Karpas-422 (cell line): ENCODE data around the gene GUCY1A1. TPM values are rescaled to one million over a fixed set of nuclear protein-coding genes. Genes with fewer than 3 reads are reported as not detected.
A peak's percentile ranks its signal among the peaks of the same experiment; 100 is the strongest.

Source experiments
- DNase-seq: peaks from one replicate; pipeline ENCODE4 v3.0.0-alpha.2; 2015
- H2AFZ ChIP-seq: fragments of 200-600 bp; sonication (generic); 2 replicates; pipeline ENCODE4 v1.6.1; 2014; ENCODE audit warnings: antibody characterized with exemption, low read length, mixed read lengths
- H3K27ac ChIP-seq: fragments of 200-600 bp; sonication (generic); 2 replicates; pipeline ENCODE4 v1.5.1; 2014; ENCODE audit warnings: mild to moderate bottlenecking, low read length, moderate library complexity
- H3K27me3 ChIP-seq: fragments of 200-600 bp; sonication (generic); 2 replicates; pipeline ENCODE4 v1.6.1; 2014; ENCODE audit warnings: low read length, mixed read lengths
- H3K36me3 ChIP-seq: fragments of 200-600 bp; sonication (generic); 2 replicates; pipeline ENCODE4 v1.6.1; 2014; ENCODE audit warnings: low read length, mixed read lengths; ENCODE audit not compliant: insufficient read depth
- H3K4me1 ChIP-seq: fragments of 200-600 bp; sonication (generic); 2 replicates; pipeline ENCODE4 v1.6.1; 2014; ENCODE audit warnings: mild to moderate bottlenecking, low read length, mixed read lengths
- H3K4me2 ChIP-seq: fragments of 200-600 bp; sonication (generic); 2 replicates; pipeline ENCODE4 v1.6.1; 2014; ENCODE audit warnings: low read length, low read depth, mild to moderate bottlenecking; ENCODE audit not compliant: poor library complexity, severe bottlenecking
- H3K4me3 ChIP-seq: fragments of 200-600 bp; sonication (generic); 2 replicates; pipeline ENCODE4 v1.5.1; 2014; ENCODE audit warnings: mild to moderate bottlenecking, antibody characterized with exemption, low read length, mixed read lengths
- H3K79me2 ChIP-seq: fragments of 200-600 bp; sonication (generic); 2 replicates; pipeline ENCODE4 v1.6.1; 2014; ENCODE audit warnings: mild to moderate bottlenecking, low read length, mixed read lengths
- H3K9ac ChIP-seq: fragments of 200-600 bp; sonication (generic); 2 replicates; pipeline ENCODE4 v1.6.0; 2014; ENCODE audit warnings: low read length
- H3K9me2 ChIP-seq: fragments of 200-600 bp; sonication (generic), shearing (Covaris generic); replicated peaks from 2 replicates; pipeline ENCODE4 v1.6.0; 2014; ENCODE audit warnings: mild to moderate bottlenecking, low read length, moderate library complexity; ENCODE audit not compliant: insufficient read depth
- H3K9me3 ChIP-seq: fragments of 300-700, 200-600 bp; sonication (generic); 2 replicates; pipeline ENCODE4 v1.6.1; 2014; ENCODE audit warnings: low read length, mixed read lengths
- H4K20me1 ChIP-seq: fragments of 200-600 bp; sonication (generic); 2 replicates; pipeline ENCODE4 v1.6.1; 2014; ENCODE audit warnings: mild to moderate bottlenecking, antibody characterized with exemption, low read length, low read depth; ENCODE audit not compliant: insufficient read depth
- total RNA-seq: library from RNA; depleted of rRNA; stranded (reverse); fragments of >200 nt; shearing (Covaris generic); gene quantifications from 2 replicates; pipeline ENCODE4 v1.2.3, GENCODE V29; 2014; ENCODE audit warnings: low replicate concordance

GUCY1A1 gene
- total RNA-seq, 1 experiment from 2014 or later = 6.1 TPM

- Histone ChIP-seq H3K9ac (no peak overlapping the region), H2AFZ (peak overlapping the region; percentile 13), H4K20me1 (no peaks in the 10 kb centered on the region), H3K4me1 (peaks cover 81% of the 10 kb centered on the region), H3K79me2 (no peaks in the 10 kb centered on the region), H3K27me3 (no peaks in the 10 kb centered on the region), H3K9me2 (no peaks in the 10 kb centered on the region), H3K4me3 (no peak overlapping the region), H3K27ac (peak overlapping the region; percentile 71), H3K9me3 (peaks cover 6% of the 10 kb centered on the region; the same call in 1 of the 2 replicates), H3K36me3 (no peaks in the 10 kb centered on the region; the same call in 1 of the 2 replicates), H3K4me2 (peak overlapping the region; percentile 1)
- peak; percentile 61 for DNase-seq
Measured at GRCh38 chr4:155766622-155767021, 100.0 kb downstream of the GUCY1A1 start.

GRCh38 chr4:155768370-155768769 is 101.7 kb downstream of the GUCY1A1 start:
- no peaks in the 10 kb centered on the region for H3K27me3 ChIP-seq
- H3K36me3 ChIP-seq = no peaks in the 10 kb centered on the region; the same call in 1 of the 2 replicates
- H3K4me2 ChIP-seq = peak overlapping the region; percentile 36
- H3K4me3 ChIP-seq = no peak overlapping the region
- no peak for DNase-seq
- H3K79me2 ChIP-seq = no peaks in the 10 kb centered on the region
- no peaks in the 10 kb centered on the region for H3K9me2 ChIP-seq
- H3K9ac ChIP-seq = no peak overlapping the region
- peaks cover 74% of the 10 kb centered on the region for H3K4me1 ChIP-seq
- H2AFZ ChIP-seq = peak overlapping the region; percentile 59; the same call in 1 of the 2 replicates
- peak overlapping the region; percentile 71 for H3K27ac ChIP-seq
- H3K9me3 ChIP-seq = peaks cover 6% of the 10 kb centered on the region; the same call in 1 of the 2 replicates
- no peaks in the 10 kb centered on the region for H4K20me1 ChIP-seq

- Histone ChIP-seq H2AFZ (peak overlapping the region; percentile 59), H3K4me1 (peaks cover 67% of the 10 kb centered on the region), H3K27me3 (no peaks in the 10 kb centered on the region), H3K79me2 (no peaks in the 10 kb centered on the region), H3K36me3 (no peaks in the 10 kb centered on the region; the same call in 1 of the 2 replicates), H3K27ac (peak overlapping the region; percentile 71), H3K9ac (peak overlapping the region; percentile 1; the same call in 1 of the 2 replicates), H3K4me2 (peak overlapping the region; percentile 36), H3K4me3 (peak overlapping the region; percentile 1; the same call in 1 of the 2 replicates), H3K9me2 (no peaks in the 10 kb centered on the region), H3K9me3 (peaks cover 6% of the 10 kb centered on the region; the same call in 1 of the 2 replicates), H4K20me1 (no peaks in the 10 kb centered on the region)
- peak; percentile 88 for DNase-seq
Measured at GRCh38 chr4:155769090-155769489, 102.4 kb downstream of the GUCY1A1 start.

- Histone ChIP-seq H3K4me1 (peaks cover 42% of the 10 kb centered on the region), H3K9ac (no peak overlapping the region), H3K9me3 (peaks cover 6% of the 10 kb centered on the region; the same call in 1 of the 2 replicates), H3K79me2 (no peaks in the 10 kb centered on the region), H2AFZ (peak overlapping the region; percentile 39), H3K27me3 (no peaks in the 10 kb centered on the region), H3K9me2 (no peaks in the 10 kb centered on the region), H3K27ac (no peak overlapping the region), H3K4me3 (no peak overlapping the region), H4K20me1 (no peaks in the 10 kb centered on the region), H3K4me2 (no peak overlapping the region), H3K36me3 (no peaks in the 10 kb centered on the region)
- DNase-seq = no peak
Measured at GRCh38 chr4:155772459-155773195, 106.0 kb downstream of the GUCY1A1 start.

- Histone ChIP-seq H3K9me3 (peaks cover 6% of the 10 kb centered on the region; the same call in 1 of the 2 replicates), H2AFZ (peak overlapping the region; percentile 39), H3K4me2 (no peak overlapping the region), H3K9ac (no peak overlapping the region), H3K4me3 (no peak overlapping the region), H4K20me1 (no peaks in the 10 kb centered on the region), H3K9me2 (no peaks in the 10 kb centered on the region), H3K4me1 (peaks cover 44% of the 10 kb centered on the region), H3K36me3 (no peaks in the 10 kb centered on the region), H3K27ac (no peak overlapping the region), H3K27me3 (no peaks in the 10 kb centered on the region), H3K79me2 (no peaks in the 10 kb centered on the region)
- DNase-seq = peak; percentile 69
Measured at GRCh38 chr4:155773196-155773800, 106.7 kb downstream of the GUCY1A1 start.

GRCh38 chr4:155774033-155774432 is 107.4 kb downstream of the GUCY1A1 start:
- Histone ChIP-seq H3K9ac (no peak overlapping the region), H3K9me3 (peaks cover 6% of the 10 kb centered on the region; the same call in 1 of the 2 replicates), H3K4me3 (no peak overlapping the region), H2AFZ (peak overlapping the region; percentile 87), H3K27me3 (no peaks in the 10 kb centered on the region), H3K4me1 (peaks cover 42% of the 10 kb centered on the region), H3K36me3 (no peaks in the 10 kb centered on the region), H3K27ac (no peak overlapping the region), H4K20me1 (no peaks in the 10 kb centered on the region), H3K9me2 (no peaks in the 10 kb centered on the region), H3K79me2 (no peaks in the 10 kb centered on the region), H3K4me2 (no peak overlapping the region)
- no peak for DNase-seq

DNA sequence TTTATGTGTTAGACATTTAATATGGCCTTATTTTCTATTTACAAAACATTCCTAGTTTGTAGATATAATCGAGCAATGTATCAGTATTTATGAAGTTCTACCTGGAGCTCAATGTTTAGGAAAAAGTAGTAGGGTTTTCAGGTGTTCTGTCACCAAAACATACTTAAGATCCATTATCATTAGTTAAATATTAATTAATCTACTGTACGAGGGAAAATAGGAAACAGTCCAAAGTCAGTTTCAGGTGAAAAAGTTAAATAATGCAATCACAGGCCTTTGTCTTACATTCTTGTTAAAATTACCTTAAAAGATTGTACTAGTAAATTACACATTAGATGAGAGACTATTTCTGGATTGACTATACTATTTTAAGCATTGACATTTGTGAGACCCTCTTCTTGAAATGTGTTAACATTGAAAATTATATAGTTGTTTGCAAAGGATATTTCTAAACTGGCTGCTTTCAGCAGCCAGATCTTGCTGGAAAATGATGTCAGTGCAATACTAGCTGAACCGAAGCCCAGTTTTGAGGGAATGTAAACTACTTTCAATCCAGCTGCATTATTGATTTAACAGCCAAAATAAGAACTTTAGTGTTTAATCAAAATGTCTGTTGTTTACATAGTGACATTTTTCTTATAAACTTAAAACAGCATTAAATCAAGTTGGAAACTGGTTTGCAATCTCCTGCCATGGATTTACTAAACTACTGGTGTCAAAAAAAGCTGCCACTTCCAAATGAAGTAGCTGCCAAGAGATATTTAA is 111.5 kb downstream of the GUCY1A1 start:
- Histone ChIP-seq H3K4me2 (peak overlapping the region; percentile 4), H3K4me3 (no peak overlapping the region), H3K9me2 (no peaks in the 10 kb centered on the region), H3K27ac (peak overlapping the region; percentile 6), H3K79me2 (no peaks in the 10 kb centered on the region), H3K36me3 (no peaks in the 10 kb centered on the region), H3K9ac (no peak overlapping the region), H2AFZ (peak overlapping the region; percentile 40), H3K27me3 (no peaks in the 10 kb centered on the region), H4K20me1 (no peaks in the 10 kb centered on the region), H3K9me3 (no peaks in the 10 kb centered on the region), H3K4me1 (peaks cover 50% of the 10 kb centered on the region)
- DNase-seq = no peak
